GM12801 (cell line): Measurements from ENCODE around the gene ANKRD65.

Experiments
- CTCF ChIP-seq: IDR thresholded peaks from one replicate; pipeline ENCODE4 v1.5.1; 2011; ENCODE audit warnings: control low read depth; ENCODE audit not compliant: insufficient read length; ENCODE audit errors: extremely low read depth

Gene ANKRD65

DNA sequence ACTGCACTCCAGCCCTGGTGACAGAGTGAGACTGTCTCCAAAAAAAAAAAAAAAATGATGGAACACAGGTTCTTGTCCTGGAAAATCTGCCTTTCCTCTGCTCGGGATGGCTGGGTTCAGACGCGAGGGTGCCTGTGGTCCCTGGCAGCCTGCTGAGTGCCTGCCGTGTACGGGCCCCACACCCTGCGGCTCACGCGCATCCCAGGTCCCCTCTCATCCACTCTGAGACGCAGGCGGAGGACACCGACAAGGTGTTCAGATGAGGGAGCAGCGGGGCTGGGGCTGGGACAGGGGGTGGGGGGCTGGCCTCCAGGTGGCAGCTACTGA is 4.3 kb upstream of the ANKRD65 start:
- TF ChIP-seq CTCF: no peak

DNA sequence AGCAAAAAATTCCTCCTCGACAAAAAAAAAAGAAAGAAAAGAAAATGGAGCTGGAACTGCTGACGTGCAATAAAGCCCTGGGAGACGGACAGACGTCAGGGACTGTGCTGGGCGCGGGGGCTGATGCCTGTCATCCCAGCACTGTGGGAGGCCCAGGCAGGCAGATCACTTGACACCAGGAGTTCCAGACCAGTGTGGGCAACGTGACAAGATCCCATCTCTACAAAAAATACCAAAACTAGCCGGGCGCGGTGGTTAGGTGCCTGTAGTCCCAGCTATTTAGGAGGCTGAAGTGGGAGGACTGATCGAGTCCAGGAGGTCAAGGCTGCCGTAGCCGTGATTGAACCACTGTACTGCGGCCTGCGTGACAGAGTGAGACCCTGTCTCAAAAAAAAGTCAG is 3.6 kb upstream of the ANKRD65 start:
- TF ChIP-seq CTCF: no peak

- no peak for TF ChIP-seq CTCF
These were observed 2.1 kb upstream of the ANKRD65 start for GRCh38 chr1:1423245-1423597.

GRCh38 chr1:1422465-1423244 is 1.6 kb upstream of the ANKRD65 start:
- no peak for TF ChIP-seq CTCF

DNA sequence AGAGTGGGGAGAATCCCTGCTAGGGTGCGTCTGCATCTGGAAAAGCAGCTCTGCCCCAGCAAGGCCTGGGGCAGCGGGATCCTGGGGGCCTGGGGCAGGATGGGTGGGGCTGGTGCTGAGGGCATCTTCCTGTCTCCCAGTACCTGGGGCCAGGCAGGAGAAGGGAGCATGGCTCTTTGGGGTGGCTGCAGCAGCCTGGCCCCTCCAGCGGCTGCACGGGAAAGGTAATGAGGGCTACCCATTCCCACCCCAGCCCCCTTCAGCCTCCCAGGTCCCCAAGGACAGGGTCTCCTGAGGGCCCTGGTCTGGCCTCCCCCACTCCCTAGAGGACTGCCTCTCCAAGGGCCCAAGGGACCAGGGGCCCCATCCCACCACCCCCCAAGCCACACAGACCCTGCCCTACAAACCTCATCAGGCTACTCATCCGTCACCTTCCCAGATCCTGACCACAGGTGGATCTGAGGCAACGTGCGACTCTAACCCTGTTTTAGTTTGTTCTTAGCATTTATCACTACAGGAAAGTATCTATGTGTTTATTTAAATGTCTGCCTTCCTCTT is 910 bp upstream of the ANKRD65 start:
- no peak for TF ChIP-seq CTCF

DNA sequence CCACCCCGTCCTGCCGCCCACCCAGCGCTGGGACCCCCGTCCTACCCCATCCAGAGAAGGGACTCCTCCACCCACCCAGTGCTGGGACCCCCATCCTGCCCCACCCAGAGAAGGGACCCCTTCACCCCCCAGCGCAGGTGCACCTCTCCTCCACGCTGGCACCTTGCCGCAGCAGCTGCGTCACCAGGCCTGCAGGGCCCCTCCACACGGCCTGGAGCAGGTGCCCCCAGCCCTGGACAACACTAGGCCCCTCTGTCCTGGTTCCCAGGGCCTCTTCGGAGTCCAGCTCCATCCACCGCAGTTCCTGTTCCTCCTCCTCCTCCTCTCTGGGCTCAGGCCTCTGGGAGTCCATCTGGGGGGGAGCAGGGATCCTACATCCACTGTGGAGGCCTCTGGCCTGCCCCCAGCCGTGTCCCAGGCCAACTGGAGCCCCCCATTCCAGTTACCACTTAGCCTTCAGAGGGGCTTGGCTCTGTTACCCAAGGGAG is 378 bp downstream of the ANKRD65 start:
- no peak for TF ChIP-seq CTCF

GRCh38 chr1:1419813-1420653 is 1.0 kb downstream of the ANKRD65 start:
- no peak for TF ChIP-seq CTCF
